CD4-positive, alpha-beta T cell (primary cell): ENCODE measurements around the gene SDC1. TPM values are rescaled to one million over a fixed set of nuclear protein-coding genes. Genes with fewer than 3 reads are reported as not detected.

Source experiments
- ATAC-seq: fragments of 200-7000 bp; cut with Tn5 transposase; one replicate; pipeline ENCODE4 v1.10.0; 2022; ENCODE audit warnings: mild to moderate bottlenecking; ENCODE audit not compliant: poor library complexity
- CTCF ChIA-PET: fragments of 350-600 bp; sonication (Branson Sonifier 250); formaldehyde crosslinking; loops from one replicate; lab custom pipeline; 2021; ENCODE audit warnings: antibody characterized with exemption, inconsistent platforms; lab: Charles Lee
- POLR2A ChIA-PET: fragments of 350-600 bp; sonication (Branson Sonifier 250); formaldehyde crosslinking; loops from one replicate; lab custom pipeline; 2021; ENCODE audit warnings: antibody characterized with exemption, inconsistent platforms; lab: Charles Lee
- DNase-seq, 14 experiments: peaks; one replicate each; pipeline ENCODE4 v3.0.0-alpha.2; 2013 to 2020; ENCODE audit warnings: mixed read lengths in 2 of 14
- H3K27ac ChIP-seq, 2 donors: one replicate each; pipeline versions ENCODE4 v1.5.1 to v1.7.0; 2013; ENCODE audit warnings: low read length in 2 of 2, low read depth in 1 of 2, mild to moderate bottlenecking in 1 of 2
- H3K27me3 ChIP-seq, 2 experiments: 1 replicate in 1 of 2; 2 replicates in 1 of 2; pipeline versions ENCODE4 v1.6.1 to v1.7.0; 2013; ENCODE audit warnings: low read length in 2 of 2, control low read depth in 1 of 2, mild to moderate bottlenecking in 1 of 2, moderate library complexity in 1 of 2; ENCODE audit not compliant: insufficient read depth in 2 of 2, control insufficient read depth in 1 of 2
- H3K36me3 ChIP-seq: one replicate; pipeline ENCODE4 v1.6.1; 2013; ENCODE audit warnings: low read length, control low read depth; ENCODE audit not compliant: insufficient read depth
- H3K4me1 ChIP-seq: one replicate; pipeline ENCODE4 v1.6.1; 2013; ENCODE audit warnings: low read length, control low read depth; ENCODE audit not compliant: insufficient read depth
- H3K4me3 ChIP-seq: one replicate; pipeline ENCODE4 v1.5.1; 2013; ENCODE audit warnings: mild to moderate bottlenecking, low read length, moderate library complexity
- H3K9me3 ChIP-seq, 2 experiments: 1 replicate in 1 of 2; 2 replicates in 1 of 2; pipeline versions ENCODE4 v1.6.1 to v1.7.0; 2013; ENCODE audit warnings: low read length in 2 of 2, mild to moderate bottlenecking in 2 of 2, control low read depth in 1 of 2, moderate library complexity in 1 of 2; ENCODE audit not compliant: control insufficient read depth in 1 of 2, insufficient read depth in 1 of 2
- H3K27ac Mint-ChIP-seq: one replicate; pipeline ENCODE4 v1.8.0; 2020; ENCODE audit warnings: mixed read lengths
- H3K27me3 Mint-ChIP-seq: one replicate; pipeline ENCODE4 v1.8.0; 2021; ENCODE audit warnings: mixed read lengths
- H3K36me3 Mint-ChIP-seq: one replicate; pipeline ENCODE4 v1.8.0; 2021; ENCODE audit warnings: low read depth, mixed read lengths
- H3K4me1 Mint-ChIP-seq: one replicate; pipeline ENCODE4 v1.8.0; 2021; ENCODE audit warnings: low read depth, mixed read lengths
- H3K4me3 Mint-ChIP-seq: one replicate; pipeline ENCODE4 v1.8.0; 2020; ENCODE audit warnings: mild to moderate bottlenecking, mixed read lengths
- H3K9me3 Mint-ChIP-seq: one replicate; pipeline ENCODE4 v1.8.0; 2020; ENCODE audit warnings: mixed read lengths
- intact Hi-C, 2 experiments: fragments of 100-400 bp; cut with DNase I in 1 of 2; cut with micrococcal nuclease in 1 of 2; formaldehyde crosslinking; loops; one replicate each; pipeline versions ENCODE4 v1.15.1 to v1.9.0; 2023 to 2025; cut with DNase I, micrococcal nuclease
- total RNA-seq, 174 experiments: library from RNA in 2 of 174; stranded (reverse) in 2 of 174; gene quantifications; one replicate each; pipeline ENCODE4 v1.2.3 and lab custom pipeline; 2021 to 2026
- TF ChIP-seq, protein P1 (sequence below): fragments of 200-600 bp; IDR thresholded peaks from one replicate; pipeline ENCODE4 v1.8.0; 2022; ENCODE audit warnings: antibody characterized with exemption, mild to moderate bottlenecking

Gene SDC1
- total RNA-seq, 2 experiments from 2014 or later, result not detected

DNA sequence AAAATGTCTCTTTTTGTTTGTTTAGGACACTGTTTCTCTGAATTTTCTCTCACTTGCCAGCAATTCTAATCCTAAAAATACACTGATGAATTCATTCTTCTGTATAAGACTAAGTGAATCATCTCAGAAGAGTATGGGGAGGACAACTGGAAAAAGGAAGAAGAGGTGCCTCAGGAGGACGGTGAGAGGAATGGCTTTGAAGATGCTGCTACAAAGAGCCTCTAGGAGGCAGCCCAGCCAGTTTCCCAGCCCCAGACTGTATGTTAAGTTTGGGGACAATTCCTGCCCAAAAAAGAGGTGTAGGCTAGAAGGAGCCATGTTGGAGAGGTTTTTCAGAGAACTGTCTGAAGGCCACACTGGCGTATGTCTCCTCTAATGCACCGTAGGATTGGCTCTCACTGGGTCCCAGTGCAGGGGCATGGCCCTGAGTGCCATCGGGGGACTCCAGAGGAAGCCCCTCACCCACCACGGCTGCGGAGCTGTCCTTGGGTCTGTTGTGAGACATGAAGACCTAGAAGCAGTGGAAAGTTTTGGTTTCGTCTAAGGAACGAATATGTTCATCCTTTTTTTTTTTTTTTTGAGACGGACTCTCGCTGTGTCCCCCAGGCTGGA, 3.1 kb upstream of the SDC1 start:
- Histone ChIP-seq H3K27ac (no peak overlapping the region), H3K27me3 (peaks cover 20 to 38% of the 10 kb centered on the region in 2 experiments), H3K4me3 (no peak overlapping the region), H3K9me3 (peaks cover 0 to 7% of the 10 kb centered on the region in 2 experiments), H3K4me1 (peaks cover 16% of the 10 kb centered on the region), H3K36me3 (no peaks in the 10 kb centered on the region)
- intact Hi-C loops, result no loop called here
- Mint-ChIP-seq H3K4me1 (no peaks in the 10 kb centered on the region), H3K27me3 (peaks cover 44% of the 10 kb centered on the region), H3K9me3 (no peaks in the 10 kb centered on the region), H3K4me3 (no peak overlapping the region), H3K36me3 (no peaks in the 10 kb centered on the region), H3K27ac (no peak overlapping the region)
- ChIA-PET POLR2A (no interaction called here), CTCF (no interaction called here)
- DNase-seq (no peak), ATAC-seq (no peak)
- TF ChIP-seq, protein P1, sequence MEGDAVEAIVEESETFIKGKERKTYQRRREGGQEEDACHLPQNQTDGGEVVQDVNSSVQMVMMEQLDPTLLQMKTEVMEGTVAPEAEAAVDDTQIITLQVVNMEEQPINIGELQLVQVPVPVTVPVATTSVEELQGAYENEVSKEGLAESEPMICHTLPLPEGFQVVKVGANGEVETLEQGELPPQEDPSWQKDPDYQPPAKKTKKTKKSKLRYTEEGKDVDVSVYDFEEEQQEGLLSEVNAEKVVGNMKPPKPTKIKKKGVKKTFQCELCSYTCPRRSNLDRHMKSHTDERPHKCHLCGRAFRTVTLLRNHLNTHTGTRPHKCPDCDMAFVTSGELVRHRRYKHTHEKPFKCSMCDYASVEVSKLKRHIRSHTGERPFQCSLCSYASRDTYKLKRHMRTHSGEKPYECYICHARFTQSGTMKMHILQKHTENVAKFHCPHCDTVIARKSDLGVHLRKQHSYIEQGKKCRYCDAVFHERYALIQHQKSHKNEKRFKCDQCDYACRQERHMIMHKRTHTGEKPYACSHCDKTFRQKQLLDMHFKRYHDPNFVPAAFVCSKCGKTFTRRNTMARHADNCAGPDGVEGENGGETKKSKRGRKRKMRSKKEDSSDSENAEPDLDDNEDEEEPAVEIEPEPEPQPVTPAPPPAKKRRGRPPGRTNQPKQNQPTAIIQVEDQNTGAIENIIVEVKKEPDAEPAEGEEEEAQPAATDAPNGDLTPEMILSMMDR, result no peak

DNA sequence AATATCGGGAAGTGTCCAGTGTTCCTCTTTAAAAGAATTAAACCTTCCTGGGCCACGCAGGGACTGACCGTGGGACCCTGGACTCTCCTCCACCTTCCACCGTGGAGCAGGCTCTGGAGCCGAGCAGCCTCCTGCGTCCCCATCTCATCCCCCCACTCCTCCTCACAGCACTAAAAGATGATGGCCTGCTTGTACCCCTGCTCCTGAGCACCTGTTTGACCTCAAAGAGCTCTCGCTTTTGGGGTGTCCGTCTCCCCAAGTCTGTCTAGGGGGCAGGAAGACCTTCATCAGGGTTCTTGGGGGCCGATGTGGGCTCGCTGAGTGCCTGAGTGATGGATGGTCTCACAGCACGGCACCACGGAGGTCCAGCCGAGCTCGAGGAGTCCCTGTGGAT, 1.2 kb upstream of the SDC1 start:
- Mint-ChIP-seq H3K27me3 (peaks cover 53% of the 10 kb centered on the region), H3K9me3 (no peaks in the 10 kb centered on the region), H3K36me3 (no peaks in the 10 kb centered on the region), H3K27ac (no peak overlapping the region), H3K4me3 (no peak overlapping the region), H3K4me1 (no peaks in the 10 kb centered on the region)
- DNase-seq (no peak), ATAC-seq (no peak)
- POLR2A ChIA-PET, result no interaction called here
- intact Hi-C loops, result no loop called here
- Histone ChIP-seq H3K4me1 (peaks cover 16% of the 10 kb centered on the region), H3K4me3 (no peak overlapping the region), H3K9me3 (peaks cover 0 to 7% of the 10 kb centered on the region in 2 experiments), H3K27me3 (peaks cover 22 to 50% of the 10 kb centered on the region in 2 experiments), H3K36me3 (no peaks in the 10 kb centered on the region), H3K27ac (no peak overlapping the region)
- TF ChIP-seq, protein P1, result no peak
- CTCF ChIA-PET, result no interaction called here

DNA sequence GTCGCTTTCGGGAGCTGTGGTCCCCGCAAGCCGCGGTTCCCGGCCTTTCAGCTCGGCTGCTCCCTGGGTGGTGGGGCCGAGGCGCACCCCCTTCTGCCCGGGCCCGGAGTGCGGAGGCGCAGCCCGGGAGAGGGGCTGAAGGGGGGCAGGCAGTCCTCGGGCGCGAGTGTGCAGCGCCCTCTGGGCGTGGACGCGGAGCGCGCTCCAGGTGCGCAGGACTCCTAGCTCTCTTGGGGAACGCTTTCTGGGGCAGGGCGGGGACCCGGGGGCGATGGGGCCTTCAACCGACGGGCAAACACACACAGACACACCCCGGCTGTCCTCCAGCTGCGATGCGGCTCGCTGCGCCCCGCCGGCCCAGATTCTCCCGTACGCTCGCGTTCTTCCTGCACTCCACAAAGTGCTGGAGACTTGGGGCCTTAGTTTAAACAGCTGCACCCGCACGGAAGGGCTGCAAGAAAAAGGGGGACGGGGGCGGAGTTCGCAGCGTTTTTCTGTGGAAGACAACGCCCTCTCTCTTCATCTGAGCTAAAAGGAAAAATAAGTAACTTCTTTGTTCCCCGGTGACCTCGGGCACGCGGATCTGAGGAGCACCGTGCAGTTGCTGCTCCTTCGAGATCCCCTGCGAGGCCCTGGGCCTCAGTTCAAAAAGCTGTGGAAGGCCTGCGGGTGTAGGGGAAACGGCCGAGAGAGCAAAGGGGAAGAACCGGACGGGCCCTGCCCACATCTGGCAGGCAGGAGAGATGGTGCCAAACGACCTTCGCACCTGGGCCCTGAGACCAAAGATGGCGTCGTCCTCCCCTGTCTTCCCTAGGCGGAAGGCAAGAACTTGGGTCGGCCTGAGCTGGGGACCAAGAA, 593 bp upstream of the SDC1 start:
- ATAC-seq (peak; percentile 41), DNase-seq (peak in 4 of 14 experiments; percentile 4 to 39 (median 30))
- intact Hi-C loops, result no loop called here
- H3K36me3 ChIP-seq, result no peaks in the 10 kb centered on the region
- peaks cover 0 to 7% of the 10 kb centered on the region in 2 experiments for H3K9me3 ChIP-seq
- CTCF ChIA-PET, result no interaction called here
- Mint-ChIP-seq H3K4me3 (peak overlapping the region; percentile 56), H3K27me3 (peaks cover 53% of the 10 kb centered on the region), H3K9me3 (no peaks in the 10 kb centered on the region), H3K36me3 (no peaks in the 10 kb centered on the region), H3K4me1 (no peaks in the 10 kb centered on the region), H3K27ac (no peak overlapping the region)
- POLR2A ChIA-PET, result no interaction called here
- peak overlapping the region; percentile 10 for H3K4me3 ChIP-seq
- peaks cover 22 to 55% of the 10 kb centered on the region in 2 experiments for H3K27me3 ChIP-seq
- H3K27ac ChIP-seq, result no peak overlapping the region
- peaks cover 16% of the 10 kb centered on the region for H3K4me1 ChIP-seq
- TF ChIP-seq, protein P1, result no peak
